Putamen (tissue), 1 donor: Measurements from ENCODE around the gene MED13L.
A peak's percentile ranks its signal among the peaks of the same experiment; 100 is the strongest.

Experiments used
- DNase-seq: peaks from one replicate; pipeline ENCODE4 v3.0.0-alpha.2; 2016; ENCODE audit warnings: low spot score

The MED13L gene

DNA sequence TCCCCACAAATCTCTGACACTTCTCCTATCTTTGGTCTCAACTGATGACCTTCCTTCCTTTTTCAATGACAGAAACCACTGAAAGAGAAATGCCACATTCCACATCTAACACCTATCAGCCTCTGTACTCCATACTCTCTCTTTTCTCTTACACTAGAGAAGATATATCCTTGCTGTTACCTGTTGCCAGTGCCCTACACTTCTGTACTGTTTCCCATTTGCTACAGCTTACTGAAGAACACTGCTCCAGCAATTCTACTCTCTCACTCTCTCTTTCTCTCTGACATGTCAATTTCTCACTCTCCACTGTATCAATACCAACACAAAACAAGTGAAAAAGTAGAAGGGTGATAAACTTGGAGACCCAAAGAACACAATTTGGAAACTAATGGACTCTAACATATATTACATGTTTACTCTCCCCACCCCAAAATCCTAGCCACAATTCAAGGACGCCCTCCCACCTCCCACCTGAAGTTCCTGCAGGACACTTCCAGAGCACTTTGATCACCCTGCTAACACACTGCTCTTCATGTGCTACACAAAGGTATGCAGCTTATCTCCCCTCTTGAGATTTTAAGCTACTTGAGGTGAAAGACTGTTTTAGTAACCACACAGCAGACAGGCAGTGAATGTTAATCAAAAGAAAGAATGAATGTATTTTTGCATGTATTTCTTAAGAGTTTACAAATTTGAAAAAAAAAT lies 95.0 kb downstream of the MED13L start:
- DNase-seq, result no peak

DNA sequence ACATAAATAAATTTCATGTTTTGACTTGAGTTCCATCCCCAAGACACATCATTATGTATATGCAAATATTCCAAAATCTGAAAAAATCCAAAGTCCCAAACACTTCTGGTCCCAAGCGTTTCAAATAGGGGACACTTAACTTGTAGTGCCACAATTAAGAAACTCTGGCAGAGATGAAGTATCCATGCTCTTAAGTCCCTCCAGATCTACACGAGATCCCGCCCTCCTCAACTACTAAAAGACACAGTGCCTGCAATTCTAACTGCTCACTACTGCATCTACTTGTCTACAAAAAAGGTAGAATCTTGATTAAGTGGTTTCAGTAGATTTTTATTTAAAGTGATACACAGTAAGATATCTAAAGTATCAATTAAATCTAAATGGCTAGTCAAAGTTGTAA lies 97.0 kb downstream of the MED13L start:
- DNase-seq, result no peak

DNA sequence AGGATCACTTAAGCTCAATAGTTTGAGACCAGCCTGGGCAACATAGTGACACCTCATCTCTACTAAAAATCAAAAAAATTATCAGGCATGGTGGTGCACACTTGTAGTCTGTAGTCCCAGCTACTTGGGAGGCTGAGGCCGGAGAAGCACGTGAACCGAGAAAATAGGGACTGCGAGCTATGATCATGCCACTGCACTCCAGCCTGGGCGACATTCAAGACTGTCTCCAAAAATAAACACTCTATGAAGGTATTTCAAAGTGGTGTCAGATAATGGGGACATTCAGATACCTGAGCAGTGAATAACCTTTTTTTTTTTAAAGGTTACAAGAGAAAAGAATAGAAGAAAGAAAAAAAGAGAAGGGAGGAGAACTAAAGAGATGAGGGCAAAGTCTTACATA lies 98.1 kb downstream of the MED13L start:
- no peak for DNase-seq

DNA sequence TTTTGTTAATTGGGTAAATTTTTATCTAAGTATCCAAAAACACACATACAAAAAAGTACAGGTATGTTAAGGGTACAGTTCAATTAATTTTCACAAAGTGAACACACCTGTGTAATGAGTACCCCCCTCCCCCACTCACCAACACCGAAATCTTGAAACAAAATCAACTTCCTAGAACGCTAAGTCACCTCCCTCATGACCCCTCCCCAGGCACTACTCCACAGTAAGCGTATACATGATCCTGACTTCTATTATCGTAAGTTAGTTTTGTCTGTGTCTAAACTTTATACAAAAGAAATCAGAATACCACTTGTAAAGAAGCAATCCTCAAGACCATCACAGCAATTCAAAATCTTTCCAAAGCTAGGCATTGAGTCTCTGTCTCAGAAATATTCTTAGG lies 100.5 kb downstream of the MED13L start:
- DNase-seq, result no peak

GRCh38 chr12:116174904-116175303 lies 102.6 kb downstream of the MED13L start:
- DNase-seq, result no peak

GRCh38 chr12:116174006-116174405 lies 103.5 kb downstream of the MED13L start:
- no peak for DNase-seq

DNA sequence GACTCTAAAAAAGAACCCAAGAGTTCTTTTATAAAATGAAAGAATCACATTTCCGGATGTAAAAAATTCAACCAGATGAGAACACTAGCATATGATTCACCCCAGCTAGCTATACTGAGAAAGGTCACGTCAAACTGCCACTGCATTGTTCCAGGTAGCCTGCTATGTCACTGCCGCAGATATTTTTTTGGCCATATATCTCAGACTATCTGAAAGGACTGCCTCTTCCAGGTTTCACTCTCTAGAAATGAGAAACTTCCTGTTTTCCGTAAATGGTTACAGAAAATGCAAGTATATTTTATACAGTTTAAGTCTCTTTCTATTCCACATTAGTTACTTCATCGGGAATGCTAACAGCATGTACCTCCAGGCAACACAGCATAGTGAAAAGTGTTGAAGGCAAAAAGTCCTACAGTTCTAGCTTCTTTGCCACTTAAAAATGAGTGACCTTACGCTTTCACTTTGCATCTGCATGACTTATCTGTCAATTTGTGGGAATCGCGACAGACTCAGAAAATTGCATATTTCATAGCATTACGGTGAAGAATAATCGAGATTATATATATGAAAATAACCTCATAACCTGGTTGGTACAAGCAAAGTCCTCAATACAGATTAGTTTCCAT lies 105.2 kb downstream of the MED13L start:
- DNase-seq, result no peak

- DNase-seq, result no peak
Observed at GRCh38 chr12:116171549-116171948, 105.9 kb downstream of the MED13L start.

DNA sequence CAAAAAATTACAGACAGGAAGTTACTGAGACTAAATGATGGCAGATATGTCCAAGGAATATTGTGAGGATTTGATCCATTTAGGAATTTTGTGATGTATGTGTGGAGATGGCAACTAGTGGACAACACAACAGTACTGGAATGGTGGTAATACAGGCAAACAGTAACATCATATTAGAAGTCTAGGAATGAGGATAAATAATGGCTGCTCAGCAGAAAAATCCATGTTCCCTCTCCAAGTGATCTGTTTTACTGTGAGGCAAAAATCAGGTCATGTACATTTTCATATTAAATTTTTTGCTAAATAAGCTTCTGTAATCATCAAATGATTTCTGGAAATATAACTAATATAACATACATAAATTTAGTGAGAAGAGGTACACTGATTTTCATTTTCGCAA lies 108.4 kb downstream of the MED13L start:
- no peak for DNase-seq

- DNase-seq, result no peak
Observed at GRCh38 chr12:116166306-116166705, 111.2 kb downstream of the MED13L start.

DNA sequence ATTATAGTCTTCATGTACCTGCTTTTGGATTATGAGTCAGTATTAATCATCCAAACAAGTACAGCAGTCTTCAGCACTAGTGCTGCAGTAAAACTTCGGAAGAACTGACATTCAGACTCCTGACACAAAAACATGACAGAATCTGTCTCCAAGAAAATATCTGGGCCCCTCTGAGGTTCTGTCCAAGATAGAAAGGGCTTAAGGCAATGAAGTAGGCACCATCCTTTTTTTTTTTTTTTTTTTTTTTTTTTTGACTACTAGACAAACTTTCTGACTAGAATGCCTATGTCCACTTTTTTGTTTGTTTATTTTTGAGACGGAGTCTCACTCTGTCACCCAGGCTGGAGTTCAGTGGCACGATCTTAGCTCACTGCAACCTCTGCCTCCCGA lies 112.5 kb downstream of the MED13L start:
- peak; percentile 17 for DNase-seq

GRCh38 chr12:116164250-116165035 lies 113.0 kb downstream of the MED13L start:
- no peak for DNase-seq

DNA sequence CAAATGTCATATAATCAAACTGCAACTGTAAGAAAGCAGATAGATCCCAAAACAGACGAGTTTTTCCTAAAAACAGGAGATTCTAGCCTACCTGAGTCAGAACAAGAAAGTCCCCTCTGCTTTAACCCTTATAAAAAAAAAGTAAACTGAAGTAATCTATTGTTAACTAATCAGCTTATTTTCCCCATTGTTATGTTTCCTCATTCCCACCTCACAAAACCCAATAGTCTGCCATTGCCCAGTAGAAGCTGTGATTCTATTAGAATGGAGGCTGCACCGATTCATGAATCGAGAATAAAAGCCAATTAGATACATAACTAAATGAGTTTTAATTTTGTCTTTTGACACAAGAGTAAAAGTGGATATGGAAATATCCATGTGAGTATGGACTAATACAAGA lies 115.4 kb downstream of the MED13L start:
- DNase-seq, result no peak

- DNase-seq, result no peak
Observed at GRCh38 chr12:116161588-116161987, 115.9 kb downstream of the MED13L start.

DNA sequence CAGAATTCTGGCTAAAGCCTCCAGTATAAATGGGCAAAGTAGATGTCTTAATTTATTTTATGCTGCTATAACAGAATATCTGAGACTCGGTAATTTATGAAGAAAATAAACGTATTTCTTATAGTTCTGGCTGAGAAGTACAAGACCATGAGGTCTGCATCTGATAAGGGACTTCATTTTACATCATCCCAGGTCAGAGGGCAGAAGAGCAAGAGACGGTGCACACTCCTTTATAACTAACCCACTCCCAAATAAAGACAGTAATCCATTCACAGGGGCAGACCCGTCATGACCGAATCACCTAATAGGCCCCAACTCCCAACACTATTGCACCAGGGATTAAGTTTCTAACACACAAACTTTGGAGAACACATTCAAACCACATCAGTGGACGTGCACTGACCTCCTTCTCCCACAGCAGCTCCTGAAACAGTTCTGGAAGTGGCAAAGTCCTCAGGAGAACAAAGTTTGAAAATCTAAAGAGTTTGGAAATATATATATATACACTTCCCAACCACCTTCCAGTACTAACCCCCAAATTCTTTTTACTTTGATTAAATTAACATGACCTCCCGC lies 116.5 kb downstream of the MED13L start:
- DNase-seq, result no peak

- DNase-seq, result no peak
Observed at GRCh38 chr12:116160231-116160630, 117.3 kb downstream of the MED13L start.

GRCh38 chr12:116159593-116160200 lies 117.8 kb downstream of the MED13L start:
- no peak for DNase-seq

GRCh38 chr12:116159175-116159574 lies 118.3 kb downstream of the MED13L start:
- DNase-seq, result peak; percentile 31

- no peak for DNase-seq
Observed at GRCh38 chr12:116157845-116158267, 119.6 kb downstream of the MED13L start.

DNA sequence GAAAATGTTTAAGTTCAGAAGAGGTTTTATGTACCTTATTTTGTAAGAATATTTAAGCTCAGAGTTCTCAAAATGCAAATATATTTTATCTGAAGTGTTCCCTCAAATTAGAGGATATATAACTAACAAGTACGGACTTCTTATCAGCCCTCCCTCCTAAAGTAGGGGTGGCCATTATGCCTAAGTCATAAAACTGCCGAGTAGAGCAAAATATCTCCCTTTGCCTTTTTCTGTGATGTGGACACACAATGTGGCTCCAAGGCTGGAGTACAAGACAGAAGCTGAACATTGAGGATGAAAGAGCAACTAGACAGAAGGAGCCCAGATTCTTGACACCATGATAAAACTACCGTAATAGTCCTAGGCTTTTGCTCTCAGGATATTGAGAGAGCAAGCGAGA lies 120.9 kb downstream of the MED13L start:
- no peak for DNase-seq

GRCh38 chr12:116155383-116155782 lies 122.1 kb downstream of the MED13L start:
- DNase-seq, result no peak

DNA sequence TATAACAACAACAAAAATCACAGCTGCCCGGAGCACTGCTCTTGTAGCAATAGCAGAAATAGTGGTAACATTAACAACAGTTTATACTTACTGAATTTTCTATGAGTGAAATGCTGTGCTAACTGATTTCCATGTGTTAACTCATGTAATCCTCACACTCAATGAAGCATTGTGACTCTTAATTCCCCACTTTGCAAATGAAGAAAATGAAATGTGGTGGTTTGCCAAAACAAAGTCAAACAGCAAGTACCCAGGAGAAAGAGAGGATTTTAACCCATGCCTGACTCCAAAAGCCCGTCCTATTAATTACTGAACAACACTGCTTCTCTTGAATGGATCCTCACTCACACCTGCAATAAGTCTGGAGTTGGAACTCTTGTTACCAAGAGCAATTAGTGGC lies 123.5 kb downstream of the MED13L start:
- no peak for DNase-seq
